HG02970 (cell line): ENCODE results near the gene ARMC6.

Experiments
- ATAC-seq: cut with Tn5 transposase; IDR thresholded peaks from one replicate; pipeline ENCODE4 v1.9.1; 2021; ENCODE audit warnings: mild to moderate bottlenecking, moderate library complexity, moderate number of reproducible peaks; ENCODE audit not compliant: unreplicated experiment, low FRiP score

ARMC6 gene

DNA sequence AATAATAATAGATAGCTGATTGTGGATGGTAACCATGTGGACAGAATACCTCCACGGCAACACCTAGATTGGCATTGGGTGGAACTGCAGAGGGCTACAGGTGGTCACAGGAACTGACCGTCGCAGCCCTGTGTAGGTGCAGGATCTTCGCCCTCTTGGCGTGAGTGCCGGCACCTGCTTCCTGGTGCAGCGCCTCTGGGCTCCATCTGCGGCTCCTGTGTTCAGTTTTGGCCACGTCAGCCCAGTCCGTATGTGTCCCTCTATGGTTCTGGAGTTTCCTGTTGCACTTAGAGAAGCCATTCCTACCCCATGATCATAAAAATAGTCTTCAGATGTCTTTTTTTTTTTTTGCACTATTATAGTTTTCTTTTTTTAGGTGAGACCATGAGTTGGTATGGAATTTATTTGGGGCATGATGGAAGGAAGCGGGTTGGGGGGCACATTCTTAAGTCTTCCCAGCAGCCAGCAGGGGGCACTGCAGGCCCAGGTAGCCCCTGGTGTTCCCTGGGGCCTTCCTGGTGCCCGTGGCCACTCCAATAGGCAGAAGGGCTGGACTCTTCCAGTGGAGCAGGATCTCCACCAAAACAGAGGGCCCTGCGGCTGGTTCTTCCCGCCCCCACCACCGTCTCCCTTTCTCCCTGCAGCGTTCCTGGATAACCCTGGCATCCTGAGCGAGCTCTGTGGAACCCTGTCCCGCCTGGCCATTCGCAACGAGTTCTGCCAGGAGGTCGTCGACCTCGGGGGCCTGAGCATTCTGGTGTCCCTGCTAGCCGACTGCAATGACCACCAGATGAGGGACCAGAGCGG is 20.3 kb downstream of the ARMC6 start:
- no peak for ATAC-seq

- ATAC-seq = no peak
Measured at GRCh38 chr19:19054315-19054938, 21.0 kb downstream of the ARMC6 start.

DNA sequence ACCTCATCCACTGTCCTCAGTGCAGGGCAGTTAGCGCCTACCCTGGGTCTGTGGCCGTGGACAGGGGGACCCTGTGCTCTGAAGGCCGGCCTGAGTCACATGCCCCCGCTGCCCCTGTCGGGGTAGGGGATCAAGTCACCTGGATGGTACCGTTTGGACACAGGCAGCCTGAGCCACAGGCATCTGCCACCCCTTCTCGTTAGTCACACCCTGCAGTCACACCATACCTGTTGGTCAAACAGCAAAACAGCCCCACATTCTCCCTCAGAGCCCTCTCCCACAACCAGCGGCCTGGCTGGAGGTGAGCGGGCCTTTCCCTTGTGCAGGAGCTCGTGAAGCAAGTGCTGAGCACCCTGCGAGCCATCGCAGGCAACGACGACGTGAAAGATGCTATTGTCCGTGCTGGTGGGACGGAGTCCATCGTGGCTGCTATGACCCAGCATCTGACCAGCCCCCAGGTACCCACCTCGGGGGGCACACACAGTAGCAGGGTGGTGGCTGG is 21.6 kb downstream of the ARMC6 start:
- no peak for ATAC-seq

DNA sequence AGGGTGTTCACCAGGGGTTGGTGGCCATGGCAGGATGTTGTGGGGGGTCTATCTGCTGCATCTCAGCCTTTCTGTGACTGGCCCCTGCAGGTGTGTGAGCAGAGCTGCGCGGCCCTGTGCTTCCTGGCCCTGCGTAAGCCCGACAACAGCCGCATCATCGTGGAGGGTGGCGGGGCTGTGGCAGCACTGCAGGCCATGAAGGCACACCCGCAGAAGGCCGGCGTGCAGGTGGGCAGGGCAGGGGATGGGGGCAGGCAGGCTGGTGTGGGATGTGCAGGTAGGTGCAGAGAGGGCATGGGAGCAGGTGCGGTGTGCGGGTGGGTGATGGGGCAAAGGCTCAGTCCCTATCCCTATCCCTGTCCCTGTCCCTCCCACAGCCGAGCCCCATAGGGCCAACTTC is 22.3 kb downstream of the ARMC6 start:
- no peak for ATAC-seq

GRCh38 chr19:19056636-19057275 is 23.4 kb downstream of the ARMC6 start:
- ATAC-seq = no peak

DNA sequence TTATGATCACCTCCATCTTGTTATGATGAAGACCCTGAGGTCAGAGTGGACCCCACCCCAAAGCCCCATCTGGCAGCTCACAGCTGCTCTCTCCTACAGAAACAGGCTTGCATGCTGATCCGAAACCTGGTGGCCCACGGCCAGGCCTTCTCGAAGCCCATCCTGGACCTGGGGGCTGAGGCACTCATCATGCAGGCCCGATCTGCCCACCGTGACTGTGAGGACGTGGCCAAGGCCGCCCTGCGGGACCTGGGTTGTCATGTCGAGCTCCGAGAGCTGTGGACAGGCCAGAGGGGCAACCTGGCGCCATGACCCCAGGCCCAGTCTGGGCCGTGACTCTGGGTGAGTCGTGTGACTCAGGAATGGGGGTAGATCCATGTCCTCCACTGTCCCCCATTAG is 23.9 kb downstream of the ARMC6 start:
- no peak for ATAC-seq

- no peak for ATAC-seq
Measured at GRCh38 chr19:19057720-19058119, 24.3 kb downstream of the ARMC6 start.

- no peak for ATAC-seq
Measured at GRCh38 chr19:19059018-19059836, 25.8 kb downstream of the ARMC6 start.

DNA sequence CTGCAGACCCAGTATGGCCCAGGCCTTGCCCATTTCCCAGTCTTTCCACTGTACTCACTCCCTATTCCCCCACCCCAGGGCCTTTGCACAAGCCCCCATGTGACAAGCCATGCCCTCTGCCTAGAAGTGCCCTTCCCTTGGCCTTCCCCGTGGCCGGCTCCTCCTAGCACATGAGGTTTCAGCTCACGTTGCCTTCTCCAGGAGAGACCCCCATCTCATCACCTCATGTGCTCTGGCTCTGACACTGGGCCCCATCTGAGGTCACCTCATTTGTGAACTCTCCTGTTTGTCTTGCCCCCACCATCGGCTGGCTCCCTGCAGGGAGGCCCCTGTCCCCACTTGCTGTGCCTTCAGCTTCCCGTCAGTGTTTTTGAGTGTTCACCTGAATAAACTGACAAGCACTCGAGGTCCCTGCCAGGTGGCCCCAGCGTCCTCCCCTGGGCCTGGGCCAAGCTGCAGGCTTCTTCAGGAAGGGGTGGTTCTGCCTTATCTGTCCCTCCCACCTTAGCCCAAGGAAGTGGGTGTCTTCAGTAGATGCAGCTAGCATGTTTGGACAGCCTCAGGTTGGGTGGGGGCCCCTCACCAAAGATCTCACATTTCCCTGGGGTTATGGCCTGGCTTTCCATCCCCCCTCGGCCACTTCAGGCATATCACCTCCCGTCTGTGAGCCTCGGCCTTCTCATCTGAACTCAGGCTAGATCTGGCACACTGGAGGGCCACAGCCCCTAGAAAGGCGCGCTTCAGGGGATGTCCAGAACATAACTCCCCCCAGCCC is 26.6 kb downstream of the ARMC6 start:
- no peak for ATAC-seq

GRCh38 chr19:19061506-19061905 is 28.1 kb downstream of the ARMC6 start:
- ATAC-seq = no peak

- no peak for ATAC-seq
Measured at GRCh38 chr19:19062454-19063182, 29.2 kb downstream of the ARMC6 start.

GRCh38 chr19:19063183-19064097 is 30.0 kb downstream of the ARMC6 start, which contains the start of gene SLC25A42:
Gene SLC25A42, plus strand, starts transcription at chr19:19063994. Its CDS starts 32,131 bp downstream, at chr19:19096125.
- peak; percentile 92 for ATAC-seq

GRCh38 chr19:19064098-19064722 is 30.8 kb downstream of the ARMC6 start:
- no peak for ATAC-seq

DNA sequence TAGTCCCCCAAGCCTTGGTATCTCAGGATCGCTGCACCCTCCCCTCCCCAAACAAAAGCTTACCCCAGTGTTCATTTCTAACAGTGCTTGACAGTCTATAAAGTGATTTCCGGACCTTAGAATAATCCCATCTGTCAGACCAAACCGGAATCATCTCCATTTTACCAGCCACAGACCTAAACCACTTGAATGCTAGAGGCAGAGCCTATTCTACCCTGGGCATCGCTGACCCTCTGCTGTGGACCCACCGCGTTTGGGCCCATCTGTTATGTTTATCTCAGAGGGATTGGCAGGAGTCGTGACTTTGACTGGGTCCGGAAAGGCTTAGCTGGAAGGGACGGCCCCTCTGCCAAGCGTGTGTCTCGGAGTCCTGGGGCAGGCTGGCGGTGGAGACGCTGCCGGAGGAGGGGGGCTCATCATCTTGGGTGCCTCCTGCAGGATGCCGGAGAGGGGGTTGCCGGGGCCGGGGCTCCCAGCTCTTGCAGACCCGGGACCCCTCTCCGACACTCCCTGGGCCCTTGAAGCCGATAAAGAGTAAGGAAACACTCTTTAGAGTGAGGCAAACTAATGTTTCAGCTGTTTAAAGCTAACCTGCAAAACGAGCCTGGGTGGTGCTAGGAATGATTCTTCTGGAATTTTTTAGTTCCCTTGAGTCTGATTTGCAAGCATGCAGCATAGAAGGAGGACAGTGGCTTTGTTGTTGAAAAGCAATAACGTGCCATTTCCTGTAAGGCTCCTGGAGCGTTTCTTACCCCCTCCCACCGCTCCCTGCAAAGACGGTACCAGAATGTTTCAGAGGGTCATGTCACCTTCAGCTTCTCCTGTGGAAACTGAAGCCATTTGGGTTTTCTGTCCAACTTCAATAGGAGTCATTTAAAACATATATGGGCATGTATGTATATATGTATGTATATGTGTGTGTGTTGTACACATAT is 31.7 kb downstream of the ARMC6 start:
- ATAC-seq = no peak

- ATAC-seq = no peak
Measured at GRCh38 chr19:19067276-19068072, 34.1 kb downstream of the ARMC6 start.
